ENCODE results near the gene UBE2E2. TPM values are rescaled to one million over a fixed set of nuclear protein-coding genes. Genes with fewer than 3 reads are reported as not detected.

UBE2E2 gene
- total RNA-seq, 4 donors from 2014 or later, result 26.5 to 44.0 (median 37.0) TPM

- no peaks in the 10 kb centered on the region for H3K9me3 ChIP-seq
- WGBS, 2 donors, result 83 to 90% methylated on average over 3 of the region's 3 CpGs
Measured at GRCh38 chr3:23396746-23397145, 193.6 kb downstream of the UBE2E2 start.

GRCh38 chr3:23399221-23399620, 196.1 kb downstream of the UBE2E2 start:
- Histone ChIP-seq H3K4me3 (no peak overlapping the region), H3K9me3 (no peaks in the 10 kb centered on the region), H3K4me1 (no peaks in the 10 kb centered on the region), H3K27me3 (no peaks in the 10 kb centered on the region), H3K36me3 (no peaks in the 10 kb centered on the region), H3K27ac (no peak overlapping the region)
- no peak for DNase-seq
- intact Hi-C loops (cut with DNase I), result no loop called here
- no peak for TF ChIP-seq CTCF (IDR thresholded peaks at IDR 0.05)
- TF ChIP-seq POLR2A (IDR thresholded peaks at IDR 0.05), result no peak
- 100% methylated on average over 1 of the region's 1 CpG for WGBS, 2 donors

More at GRCh38 chr3:23396746-23397145, 193.6 kb downstream of the UBE2E2 start:
- Histone ChIP-seq H3K36me3 (no peaks in the 10 kb centered on the region), H3K27ac (no peak overlapping the region), H3K4me1 (no peaks in the 10 kb centered on the region), H3K27me3 (no peaks in the 10 kb centered on the region), H3K4me3 (no peak overlapping the region)
- no peak for TF ChIP-seq POLR2A (IDR thresholded peaks at IDR 0.05)
- no peak for TF ChIP-seq CTCF (IDR thresholded peaks at IDR 0.05)
- DNase-seq, result no peak
- intact Hi-C loops (cut with DNase I), result no loop called here

- DNase-seq, result no peak
- Histone ChIP-seq H3K4me1 (peaks cover 0 to 30% (median 0%) of the 10 kb centered on the region in 3 donors), H3K27me3 (no peaks in the 10 kb centered on the region), H3K27ac (no peak overlapping the region), H3K36me3 (no peaks in the 10 kb centered on the region), H3K9me3 (no peaks in the 10 kb centered on the region), H3K4me3 (no peak overlapping the region)
- no peak for TF ChIP-seq CTCF (IDR thresholded peaks at IDR 0.05)
- TF ChIP-seq POLR2A (IDR thresholded peaks at IDR 0.05), result no peak
- WGBS, 2 donors, result 77 to 82% methylated on average over 2 of the region's 2 CpGs
- intact Hi-C loops (cut with DNase I), result no loop called here
Measured at GRCh38 chr3:23402728-23403492, 199.8 kb downstream of the UBE2E2 start.

- Histone ChIP-seq H3K27me3 (no peaks in the 10 kb centered on the region), H3K36me3 (no peaks in the 10 kb centered on the region), H3K27ac (no peak overlapping the region), H3K4me1 (peaks cover 0 to 30% (median 0%) of the 10 kb centered on the region in 3 donors), H3K4me3 (no peak overlapping the region), H3K9me3 (no peaks in the 10 kb centered on the region)
- TF ChIP-seq POLR2A (IDR thresholded peaks at IDR 0.05), result no peak
- TF ChIP-seq CTCF (IDR thresholded peaks at IDR 0.05), result no peak
- intact Hi-C loops (cut with DNase I), result no loop called here
- no peak for DNase-seq
Measured at GRCh38 chr3:23404246-23404645, 201.1 kb downstream of the UBE2E2 start.

GRCh38 chr3:23405081-23405480, 202.0 kb downstream of the UBE2E2 start:
- TF ChIP-seq CTCF (IDR thresholded peaks at IDR 0.05), result no peak
- no peak for TF ChIP-seq POLR2A (IDR thresholded peaks at IDR 0.05)
- WGBS, 2 donors, result 71 to 72% methylated on average over 1 of the region's 1 CpG
- no peaks in the 10 kb centered on the region for H3K9me3 ChIP-seq
- no peaks in the 10 kb centered on the region for H3K27me3 ChIP-seq
- H3K36me3 ChIP-seq, result no peaks in the 10 kb centered on the region
- intact Hi-C loops (cut with DNase I), result no loop called here
- H3K27ac ChIP-seq, result no peak overlapping the region
- peaks cover 0 to 30% (median 0%) of the 10 kb centered on the region in 3 donors for H3K4me1 ChIP-seq
- H3K4me3 ChIP-seq, result no peak overlapping the region
- no peak for DNase-seq

All from esophagus squamous epithelium (tissue), 5 donors.